Loucy (cell line): ENCODE data around the gene SCRN2.

ENCODE experiments used
- EZH2phosphoT487 ChIP-seq: fragments of 200-600 bp; IDR thresholded peaks from 2 replicates; pipeline ENCODE4 v1.6.1; 2018; ENCODE audit warnings: antibody characterized with exemption, mild to moderate bottlenecking, moderate library complexity, borderline replicate concordance
- TF ChIP-seq, protein P1 (sequence below): fragments of 200-600 bp; sonication (generic); conservative IDR thresholded peaks from 2 replicates; pipeline ENCODE4 v1.5.1; 2014; ENCODE audit warnings: mild to moderate bottlenecking, antibody characterized with exemption, low read length

DNA sequence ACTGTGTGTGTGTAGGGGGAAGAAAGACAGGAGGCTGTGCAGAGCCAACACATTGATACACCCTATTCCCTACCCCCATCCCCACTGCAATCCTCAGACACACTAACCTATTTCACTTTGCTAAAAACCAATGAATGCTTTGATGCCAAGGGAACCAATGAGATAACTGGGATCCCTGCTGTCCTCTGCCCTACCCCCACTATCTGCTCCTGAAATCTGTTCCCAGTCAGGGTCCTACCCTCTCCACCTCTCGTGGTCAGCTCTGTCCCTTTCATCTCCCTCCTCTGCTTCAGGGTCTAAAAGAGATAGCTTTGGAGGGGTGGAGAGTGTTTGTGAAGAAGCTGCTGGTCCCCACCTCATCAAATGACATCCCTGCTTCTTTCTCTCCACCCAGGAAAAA is 29.0 kb upstream of the SCRN2 start:
- TF ChIP-seq, protein P1, sequence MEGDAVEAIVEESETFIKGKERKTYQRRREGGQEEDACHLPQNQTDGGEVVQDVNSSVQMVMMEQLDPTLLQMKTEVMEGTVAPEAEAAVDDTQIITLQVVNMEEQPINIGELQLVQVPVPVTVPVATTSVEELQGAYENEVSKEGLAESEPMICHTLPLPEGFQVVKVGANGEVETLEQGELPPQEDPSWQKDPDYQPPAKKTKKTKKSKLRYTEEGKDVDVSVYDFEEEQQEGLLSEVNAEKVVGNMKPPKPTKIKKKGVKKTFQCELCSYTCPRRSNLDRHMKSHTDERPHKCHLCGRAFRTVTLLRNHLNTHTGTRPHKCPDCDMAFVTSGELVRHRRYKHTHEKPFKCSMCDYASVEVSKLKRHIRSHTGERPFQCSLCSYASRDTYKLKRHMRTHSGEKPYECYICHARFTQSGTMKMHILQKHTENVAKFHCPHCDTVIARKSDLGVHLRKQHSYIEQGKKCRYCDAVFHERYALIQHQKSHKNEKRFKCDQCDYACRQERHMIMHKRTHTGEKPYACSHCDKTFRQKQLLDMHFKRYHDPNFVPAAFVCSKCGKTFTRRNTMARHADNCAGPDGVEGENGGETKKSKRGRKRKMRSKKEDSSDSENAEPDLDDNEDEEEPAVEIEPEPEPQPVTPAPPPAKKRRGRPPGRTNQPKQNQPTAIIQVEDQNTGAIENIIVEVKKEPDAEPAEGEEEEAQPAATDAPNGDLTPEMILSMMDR, result no peak
- no peak for TF ChIP-seq EZH2phosphoT487
